Activated naive CD4-positive, alpha-beta T cell treated with anti-CD3 and anti-CD28 coated beads, Interleukin-2, amount 50 U/mL, for 24 hours (primary cell): ENCODE results near the gene STXBP3.
A peak's percentile ranks its signal among the peaks of the same experiment; 100 is the strongest.

Experiments used
- H3K27ac Mint-ChIP-seq: one replicate; pipeline ENCODE4 v1.8.0; 2021; ENCODE audit warnings: mild to moderate bottlenecking, mixed read lengths
- H3K27me3 Mint-ChIP-seq: one replicate; pipeline ENCODE4 v1.8.0; 2021; ENCODE audit warnings: mixed read lengths
- H3K36me3 Mint-ChIP-seq: one replicate; pipeline ENCODE4 v1.8.0; 2021; ENCODE audit warnings: mixed read lengths
- H3K4me1 Mint-ChIP-seq: one replicate; pipeline ENCODE4 v1.8.0; 2021; ENCODE audit warnings: mixed read lengths
- H3K4me3 Mint-ChIP-seq: one replicate; pipeline ENCODE4 v1.8.0; 2021; ENCODE audit warnings: mild to moderate bottlenecking, mixed read lengths
- H3K9me3 Mint-ChIP-seq: one replicate; pipeline ENCODE4 v1.8.0; 2021; ENCODE audit warnings: mixed read lengths

STXBP3 gene

DNA sequence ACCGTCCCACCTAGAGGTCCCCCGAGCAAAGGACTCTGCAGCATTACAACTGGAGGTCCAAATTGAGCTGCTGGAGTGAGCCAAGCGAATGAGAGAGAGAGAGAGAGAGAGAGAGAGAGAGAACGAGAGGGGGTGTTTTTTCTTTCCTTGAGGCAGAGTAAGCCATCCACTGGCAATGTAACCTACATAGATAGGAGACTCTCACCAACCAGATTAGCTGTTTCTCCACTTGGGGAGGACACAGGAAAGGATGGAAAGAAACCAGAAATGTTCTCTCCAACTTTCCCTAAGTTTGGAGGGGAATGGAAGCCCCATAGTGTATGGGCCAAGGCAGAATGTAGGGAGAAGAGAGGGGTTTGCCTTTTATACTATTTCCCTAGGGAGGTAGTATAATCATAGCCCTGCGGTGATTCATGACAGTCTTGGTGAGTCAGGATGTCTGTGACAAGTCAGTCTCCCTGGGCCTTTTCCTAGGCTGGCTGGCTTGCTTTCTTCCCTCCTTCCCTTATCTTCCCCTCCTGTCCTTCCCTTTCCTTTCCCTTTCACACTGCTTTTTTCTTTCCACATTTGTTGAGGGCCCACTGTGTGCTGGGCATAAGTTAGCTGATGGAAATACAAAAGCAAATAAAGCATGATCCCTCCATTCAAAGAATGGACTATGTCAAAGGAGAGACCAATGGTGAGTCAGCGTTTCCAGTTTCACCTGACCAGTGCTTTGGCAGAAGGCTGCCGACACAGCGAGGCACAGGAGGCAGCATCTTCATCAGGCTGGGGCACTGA is 26.6 kb upstream of the STXBP3 start:
- Mint-ChIP-seq H3K27ac (no peak overlapping the region), H3K4me1 (no peaks in the 10 kb centered on the region), H3K4me3 (no peak overlapping the region), H3K36me3 (no peaks in the 10 kb centered on the region), H3K9me3 (no peaks in the 10 kb centered on the region), H3K27me3 (peaks cover 3% of the 10 kb centered on the region)

DNA sequence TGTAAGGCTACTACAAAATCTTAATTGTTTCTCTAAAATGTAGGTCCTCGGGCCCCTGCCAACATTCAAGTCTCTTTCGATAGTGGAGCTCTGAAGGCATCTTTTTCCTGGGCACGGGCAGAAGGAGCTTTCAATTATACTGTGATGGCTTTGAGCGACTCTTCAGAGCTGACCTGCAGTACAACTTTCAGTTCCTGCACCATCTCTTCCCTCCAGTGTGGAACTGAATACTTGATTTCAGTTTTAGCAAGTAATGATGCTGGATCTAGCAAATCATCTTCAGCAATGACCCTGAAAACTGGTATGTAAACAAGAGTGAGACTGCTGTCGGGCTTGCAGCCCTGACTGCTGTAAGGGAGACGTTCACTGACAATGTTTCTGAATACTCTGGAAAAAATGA is 24.2 kb upstream of the STXBP3 start:
- H3K4me3 Mint-ChIP-seq, result no peak overlapping the region
- no peaks in the 10 kb centered on the region for H3K36me3 Mint-ChIP-seq

DNA sequence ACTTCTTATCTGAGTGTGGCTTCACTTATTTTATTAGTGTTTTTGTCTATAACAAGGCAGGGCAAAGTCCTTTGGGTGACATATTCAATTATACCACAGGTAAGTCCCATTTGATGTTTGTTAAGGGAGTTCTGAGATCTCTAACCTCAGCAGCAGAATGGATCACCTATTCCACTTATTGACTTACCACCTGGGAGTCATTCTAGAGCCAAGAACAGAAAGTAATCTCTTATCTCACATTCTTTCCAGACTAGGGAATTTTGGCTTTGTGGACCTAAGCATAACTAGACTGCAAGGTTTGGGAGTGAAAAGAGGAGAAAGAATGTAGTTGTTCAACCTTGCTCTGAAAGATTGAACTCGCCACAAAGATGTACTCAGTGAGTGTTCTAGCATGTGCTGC is 20.6 kb upstream of the STXBP3 start:
- Mint-ChIP-seq H3K27ac (no peak overlapping the region), H3K27me3 (peaks cover 1% of the 10 kb centered on the region), H3K4me1 (no peaks in the 10 kb centered on the region), H3K4me3 (no peak overlapping the region), H3K9me3 (no peaks in the 10 kb centered on the region), H3K36me3 (no peaks in the 10 kb centered on the region)

More for the DNA sequence above, 24.2 kb upstream of the STXBP3 start:
- Mint-ChIP-seq H3K9me3 (no peaks in the 10 kb centered on the region), H3K4me1 (no peaks in the 10 kb centered on the region), H3K27me3 (no peaks in the 10 kb centered on the region), H3K27ac (no peak overlapping the region)

DNA sequence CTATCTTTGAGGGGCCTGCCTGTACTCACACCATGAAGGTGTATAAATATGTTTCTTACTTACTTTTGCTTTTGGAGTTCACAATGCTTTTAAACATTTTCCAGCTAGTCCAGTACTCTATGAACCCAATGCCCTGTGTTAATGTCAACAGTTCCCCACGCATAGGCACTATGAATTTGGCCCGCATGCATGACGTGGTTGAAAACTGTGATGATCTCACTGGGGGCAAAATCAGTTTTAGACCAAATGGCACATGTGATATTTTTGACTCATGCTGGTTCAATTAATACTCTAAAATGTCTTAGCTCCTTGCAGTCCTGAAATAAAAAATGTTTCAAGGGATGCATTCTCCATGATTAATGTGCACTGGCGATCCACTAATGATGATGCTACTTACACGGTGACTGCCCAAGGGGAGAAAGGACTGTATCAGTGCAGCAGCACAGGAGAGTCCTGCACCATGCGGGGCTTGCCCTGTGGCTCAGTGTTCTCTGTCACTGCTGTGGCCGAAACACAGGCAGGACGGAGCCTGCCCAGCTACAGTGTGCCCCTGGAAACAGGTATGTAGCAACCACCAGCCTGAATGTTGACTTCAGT is 18.0 kb upstream of the STXBP3 start:
- Mint-ChIP-seq H3K4me1 (no peaks in the 10 kb centered on the region), H3K36me3 (no peaks in the 10 kb centered on the region), H3K4me3 (no peak overlapping the region), H3K27ac (no peak overlapping the region), H3K27me3 (peaks cover 1% of the 10 kb centered on the region), H3K9me3 (no peaks in the 10 kb centered on the region)

DNA sequence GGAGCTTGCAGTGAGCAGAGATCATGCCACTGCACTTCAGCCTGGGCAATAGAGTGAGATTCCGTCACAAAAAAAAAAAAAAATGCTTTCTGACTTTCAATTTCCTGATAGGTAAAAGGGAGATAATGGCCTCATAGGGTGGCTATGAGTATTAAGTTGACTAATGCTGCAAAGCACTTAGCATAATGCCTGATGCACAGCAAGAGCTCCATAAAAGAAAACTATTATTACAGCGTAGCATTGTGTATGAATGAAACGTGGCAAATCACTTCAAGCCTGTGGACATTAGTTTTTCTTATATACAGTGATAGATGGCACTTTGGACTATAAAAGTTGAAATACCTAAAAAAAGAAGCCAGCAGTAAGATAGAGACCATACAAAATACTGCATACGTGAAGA is 17.0 kb upstream of the STXBP3 start:
- Mint-ChIP-seq H3K4me3 (no peak overlapping the region), H3K36me3 (no peaks in the 10 kb centered on the region), H3K9me3 (no peaks in the 10 kb centered on the region), H3K27ac (no peak overlapping the region), H3K4me1 (no peaks in the 10 kb centered on the region), H3K27me3 (peaks cover 1% of the 10 kb centered on the region)

DNA sequence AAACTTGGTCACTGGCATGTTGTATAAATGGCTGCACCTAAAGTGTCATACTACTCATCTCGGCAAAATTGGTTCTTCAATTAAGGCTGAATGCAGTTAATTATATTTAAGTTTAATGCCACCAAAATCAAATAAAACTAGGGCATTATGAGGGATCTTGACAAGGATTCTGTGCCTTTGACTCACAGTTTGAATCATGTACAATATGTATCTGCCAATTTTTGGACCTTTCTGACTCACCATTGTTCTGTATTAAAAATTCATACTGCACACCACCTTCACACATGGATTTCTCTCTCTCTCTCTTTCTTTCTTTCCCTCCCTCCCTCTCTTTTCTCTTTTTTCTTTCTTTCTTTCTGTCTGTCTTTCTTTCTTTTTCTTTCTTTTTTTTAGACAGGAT is 14.1 kb upstream of the STXBP3 start:
- no peaks in the 10 kb centered on the region for H3K9me3 Mint-ChIP-seq
- H3K4me1 Mint-ChIP-seq, result no peaks in the 10 kb centered on the region
- no peak overlapping the region for H3K27ac Mint-ChIP-seq
- H3K27me3 Mint-ChIP-seq, result peaks cover 1% of the 10 kb centered on the region
- H3K4me3 Mint-ChIP-seq, result no peak overlapping the region
- H3K36me3 Mint-ChIP-seq, result no peaks in the 10 kb centered on the region

DNA sequence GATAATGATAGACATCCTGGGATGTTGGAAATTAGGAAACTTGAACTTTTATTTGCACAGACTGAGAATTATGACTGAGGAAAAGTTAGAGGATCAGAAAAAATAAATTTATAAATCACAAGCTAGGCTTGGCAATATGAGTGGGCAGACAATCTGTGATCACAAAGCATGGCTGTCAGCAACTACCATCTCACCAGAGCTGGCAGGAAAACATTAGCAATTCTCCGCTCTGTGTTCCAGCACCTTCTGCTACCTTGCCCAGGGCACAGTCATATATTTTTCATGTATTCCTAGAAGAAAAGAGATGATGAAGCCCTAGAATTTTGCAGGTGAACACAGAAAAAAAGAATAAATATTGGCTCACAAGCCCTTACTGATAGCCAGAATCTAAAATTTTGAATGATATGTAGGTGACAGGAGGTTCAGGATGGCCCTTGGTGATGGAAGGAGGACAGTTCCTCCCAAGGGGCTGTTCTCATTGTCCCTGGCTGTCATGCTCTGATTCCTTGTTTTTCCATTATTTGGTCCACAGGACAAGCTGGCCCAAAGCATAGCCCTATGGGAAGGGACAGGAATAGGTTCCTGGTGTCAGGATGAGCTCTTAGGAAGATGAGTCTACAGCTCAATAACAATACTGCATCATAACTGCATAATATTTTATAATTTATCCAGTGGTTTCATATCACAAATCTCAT is 12.2 kb upstream of the STXBP3 start:
- Mint-ChIP-seq H3K4me3 (no peak overlapping the region), H3K27me3 (peaks cover 1% of the 10 kb centered on the region), H3K4me1 (no peaks in the 10 kb centered on the region), H3K27ac (no peak overlapping the region), H3K36me3 (no peaks in the 10 kb centered on the region), H3K9me3 (no peaks in the 10 kb centered on the region)

DNA sequence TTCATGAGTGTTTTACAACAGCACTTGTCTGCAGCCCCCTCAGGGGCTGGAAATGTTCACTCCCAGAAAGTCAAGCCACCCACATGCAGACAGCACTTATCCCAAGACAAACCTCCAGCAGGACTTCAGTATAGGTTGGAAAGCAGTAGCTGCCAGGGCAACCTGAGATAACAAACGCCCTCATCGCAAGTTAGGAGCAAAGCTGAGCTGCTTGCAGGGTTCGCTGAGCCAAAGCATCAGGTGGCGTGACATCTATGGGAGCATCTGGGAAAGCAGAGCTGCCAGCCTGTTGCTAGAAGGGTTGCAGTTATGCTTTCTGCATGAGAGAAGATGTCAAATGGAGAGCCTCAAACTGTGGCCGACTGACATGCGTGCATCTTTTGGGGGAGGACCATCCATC is 4.2 kb upstream of the STXBP3 start:
- H3K4me1 Mint-ChIP-seq, result peaks cover 9% of the 10 kb centered on the region
- no peaks in the 10 kb centered on the region for H3K27me3 Mint-ChIP-seq
- no peak overlapping the region for H3K4me3 Mint-ChIP-seq

DNA sequence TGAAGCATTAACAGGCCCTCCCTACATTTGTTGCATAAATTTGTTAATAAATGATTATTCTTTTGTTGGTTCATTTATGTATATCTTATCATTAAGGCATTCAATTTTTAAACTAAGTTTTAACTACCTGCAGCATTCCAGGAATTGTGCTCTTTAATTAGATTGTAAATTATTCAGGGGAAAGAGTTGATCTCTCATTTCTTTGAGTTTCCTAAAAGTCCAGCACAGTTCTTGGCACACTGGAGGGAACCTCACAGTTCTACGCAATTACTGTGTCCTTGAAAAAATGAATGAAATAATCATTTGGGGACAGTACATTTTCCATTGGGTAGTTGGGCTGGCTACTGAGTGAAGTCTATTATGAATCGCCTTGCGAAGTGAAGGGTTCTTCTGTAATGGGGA is 493 bp upstream of the STXBP3 start:
- Mint-ChIP-seq H3K27me3 (no peaks in the 10 kb centered on the region), H3K27ac (peak overlapping the region; percentile 98), H3K9me3 (no peaks in the 10 kb centered on the region), H3K4me3 (peak overlapping the region; percentile 96), H3K4me1 (peaks cover 41% of the 10 kb centered on the region), H3K36me3 (peaks cover 4% of the 10 kb centered on the region)

More for the DNA sequence above, 4.2 kb upstream of the STXBP3 start:
- Mint-ChIP-seq H3K9me3 (no peaks in the 10 kb centered on the region), H3K27ac (no peak overlapping the region), H3K36me3 (no peaks in the 10 kb centered on the region)

DNA sequence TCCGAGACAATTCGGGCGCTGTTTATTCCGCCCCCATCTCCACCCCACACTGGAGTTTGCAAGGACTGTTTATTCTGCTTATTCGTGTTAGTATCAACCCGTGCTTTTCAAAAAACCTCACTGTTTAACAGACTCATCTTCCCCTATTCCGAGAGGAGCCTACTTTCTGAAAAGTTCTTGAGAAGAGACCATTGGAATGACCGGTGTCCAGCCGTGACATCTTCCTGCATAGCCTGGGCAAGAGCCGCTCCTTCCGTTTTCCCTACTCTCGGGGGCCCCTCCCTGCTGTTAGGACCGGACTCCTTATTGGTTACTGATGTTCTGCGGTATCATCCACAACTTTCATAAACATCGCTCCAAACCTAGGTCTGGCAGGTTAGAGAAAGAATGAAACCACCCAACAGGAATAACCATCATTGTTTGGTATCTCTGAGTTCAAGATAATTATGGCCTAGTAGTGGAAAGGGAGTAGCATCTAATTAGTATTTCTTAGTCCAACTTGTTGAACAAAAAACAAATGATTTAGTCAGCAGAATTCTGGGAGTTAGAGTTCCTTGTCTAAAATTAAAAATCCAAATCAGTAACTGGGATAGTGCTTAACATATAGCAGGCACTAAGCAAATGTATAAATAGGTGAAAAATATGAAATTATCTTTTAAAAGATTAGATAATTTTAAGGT is 837 bp downstream of the STXBP3 start:
- H3K36me3 Mint-ChIP-seq, result peaks cover 5% of the 10 kb centered on the region
- no peaks in the 10 kb centered on the region for H3K9me3 Mint-ChIP-seq
- peaks cover 43% of the 10 kb centered on the region for H3K4me1 Mint-ChIP-seq
- H3K27ac Mint-ChIP-seq, result peak overlapping the region; percentile 93
- peak overlapping the region; percentile 96 for H3K4me3 Mint-ChIP-seq
- no peaks in the 10 kb centered on the region for H3K27me3 Mint-ChIP-seq

DNA sequence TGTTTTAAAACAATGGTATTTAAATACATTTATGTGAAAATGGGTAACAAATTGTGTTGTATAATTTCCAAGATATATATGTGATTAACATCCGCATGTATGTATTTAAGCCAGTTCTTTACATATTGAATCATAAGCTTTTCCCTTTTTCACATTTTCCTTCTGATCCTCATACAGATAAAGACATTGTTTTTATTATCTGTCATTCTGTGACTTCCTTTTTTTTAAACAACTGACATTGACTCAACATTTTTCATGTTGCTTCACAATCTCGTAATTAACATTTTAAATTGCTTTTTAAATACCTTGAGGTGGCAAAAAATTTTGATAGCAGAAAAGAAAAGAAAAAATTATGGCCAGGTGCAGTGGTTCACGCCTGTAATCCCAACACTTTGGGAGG is 1.4 kb downstream of the STXBP3 start:
- Mint-ChIP-seq H3K27ac (no peak overlapping the region), H3K36me3 (peaks cover 10% of the 10 kb centered on the region), H3K4me3 (peak overlapping the region; percentile 75), H3K27me3 (no peaks in the 10 kb centered on the region), H3K9me3 (no peaks in the 10 kb centered on the region), H3K4me1 (peaks cover 47% of the 10 kb centered on the region)

DNA sequence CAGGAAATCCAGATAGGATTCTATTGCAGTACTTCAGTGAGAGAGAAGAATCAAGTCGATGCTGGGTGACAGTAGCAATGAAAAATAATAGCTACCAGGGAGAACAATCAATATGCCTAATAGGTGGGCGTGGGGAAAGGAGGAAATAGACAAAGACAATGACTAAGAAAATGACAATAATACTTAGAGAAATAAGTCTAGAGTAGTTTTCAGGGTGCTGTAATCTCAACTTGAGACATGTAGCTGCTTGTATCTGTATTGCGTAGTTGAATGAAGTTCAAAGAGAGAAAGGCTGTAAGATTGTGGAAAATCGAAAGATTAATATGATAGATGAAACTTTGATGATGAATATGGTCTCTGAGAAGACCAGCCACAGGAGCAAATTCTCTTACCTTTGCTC is 2.6 kb downstream of the STXBP3 start:
- Mint-ChIP-seq H3K4me1 (peaks cover 50% of the 10 kb centered on the region), H3K27me3 (no peaks in the 10 kb centered on the region), H3K4me3 (peak overlapping the region; percentile 31), H3K27ac (peak overlapping the region; percentile 33), H3K36me3 (peaks cover 12% of the 10 kb centered on the region), H3K9me3 (no peaks in the 10 kb centered on the region)

DNA sequence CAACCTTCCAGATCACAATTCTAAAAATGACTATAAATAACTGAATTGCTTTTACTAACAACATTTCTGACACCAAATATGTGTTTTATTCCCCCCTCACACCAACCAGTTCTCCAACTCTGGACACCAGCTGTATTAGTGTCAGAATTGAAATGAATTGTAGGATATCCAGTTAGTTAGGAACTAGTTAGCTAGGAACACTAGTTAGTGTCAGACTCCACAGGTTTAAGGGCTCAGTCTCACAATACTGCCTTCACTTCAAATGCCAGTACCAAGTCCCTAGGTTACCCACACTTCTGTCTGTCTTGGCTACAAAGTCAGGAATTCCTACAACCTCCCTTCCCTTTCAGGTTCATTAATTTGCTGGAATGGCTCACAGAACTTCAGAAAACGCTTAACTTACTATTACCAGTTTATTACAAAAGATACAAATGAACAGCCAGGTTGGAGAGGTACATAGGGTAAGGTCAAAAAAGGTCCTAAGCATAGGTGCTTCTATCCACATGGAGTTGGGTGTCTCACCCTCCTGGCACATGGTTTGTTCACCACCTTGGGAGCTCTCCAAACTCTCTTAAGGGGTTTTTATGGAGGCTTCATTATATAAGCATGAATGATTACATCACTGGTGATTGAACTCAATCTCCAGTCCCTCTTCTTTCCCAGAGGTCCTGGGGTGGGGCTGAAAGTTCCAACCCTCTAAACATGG is 4.2 kb downstream of the STXBP3 start:
- H3K9me3 Mint-ChIP-seq, result no peaks in the 10 kb centered on the region
- peak overlapping the region; percentile 51 for H3K27ac Mint-ChIP-seq
- H3K4me3 Mint-ChIP-seq, result no peak overlapping the region
- no peaks in the 10 kb centered on the region for H3K27me3 Mint-ChIP-seq
- peaks cover 59% of the 10 kb centered on the region for H3K4me1 Mint-ChIP-seq
- H3K36me3 Mint-ChIP-seq, result peaks cover 13% of the 10 kb centered on the region

DNA sequence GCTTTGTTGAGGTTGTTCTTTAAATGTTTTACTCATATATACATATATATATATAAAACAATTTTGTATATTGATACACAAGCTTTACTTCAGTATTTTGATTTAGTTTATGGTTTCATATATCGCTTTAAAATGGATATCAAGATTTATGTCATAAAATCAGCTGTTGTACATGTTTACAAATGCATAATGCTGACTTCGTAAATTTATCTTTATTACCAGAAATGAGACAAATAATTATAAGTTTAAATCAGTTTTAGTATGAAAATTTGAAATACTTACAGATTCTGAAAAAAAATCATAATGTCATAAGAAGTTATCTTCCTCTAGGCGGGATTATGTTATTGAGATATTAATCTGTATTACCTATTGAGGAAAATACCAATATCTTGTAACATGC is 6.9 kb downstream of the STXBP3 start:
- Mint-ChIP-seq H3K36me3 (peaks cover 13% of the 10 kb centered on the region), H3K9me3 (no peaks in the 10 kb centered on the region), H3K4me1 (peaks cover 50% of the 10 kb centered on the region), H3K4me3 (no peak overlapping the region), H3K27me3 (no peaks in the 10 kb centered on the region), H3K27ac (no peak overlapping the region)

DNA sequence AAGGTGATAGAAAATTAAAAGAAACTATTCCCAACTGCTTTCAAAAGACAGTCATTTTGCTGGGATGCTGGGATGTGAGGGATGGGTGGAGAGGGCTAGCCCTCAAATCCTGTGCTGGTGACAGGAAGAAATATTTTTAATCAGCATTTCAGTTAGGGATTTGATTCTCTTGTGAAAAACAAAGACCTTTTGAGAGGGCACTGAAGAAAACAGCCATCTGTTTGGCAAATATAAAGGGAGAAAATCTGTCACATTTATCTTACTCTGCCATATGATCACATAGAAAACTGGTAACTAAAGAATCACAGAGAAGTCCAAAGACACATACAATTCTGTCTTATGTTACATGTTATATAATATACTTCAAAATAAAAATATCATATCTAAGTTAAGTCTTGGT is 12.3 kb downstream of the STXBP3 start:
- Mint-ChIP-seq H3K9me3 (no peaks in the 10 kb centered on the region), H3K4me1 (peaks cover 17% of the 10 kb centered on the region), H3K4me3 (no peak overlapping the region), H3K27me3 (no peaks in the 10 kb centered on the region), H3K36me3 (peaks cover 1% of the 10 kb centered on the region), H3K27ac (no peak overlapping the region)
